Esophagus squamous epithelium (tissue), 5 donors: ENCODE measurements around the gene DISP3. TPM values are rescaled to one million over a fixed set of nuclear protein-coding genes. Genes with fewer than 3 reads are reported as not detected.

Experiments used
- DNase-seq: peaks from one replicate; lab custom pipeline; 2025; lab: John Stamatoyannopoulos, UW
- H3K27ac ChIP-seq, 4 donors: fragments of 200-600 bp; sonication (generic); one replicate each; pipeline ENCODE4 v1.5.1; 2016 to 2019; ENCODE audit warnings: mild to moderate bottlenecking in 1 of 4
- H3K27me3 ChIP-seq, 4 donors: fragments of 200-600 bp; sonication (generic); 1 replicate in 3 of 4; 2 replicates in 1 of 4; pipeline versions ENCODE4 v1.5.1 to v1.6.0; 2017 to 2021; ENCODE audit warnings: antibody characterized with exemption in 1 of 4
- H3K36me3 ChIP-seq, 3 donors: fragments of 200-600 bp; sonication (generic); one replicate each; pipeline ENCODE4 v1.5.1; 2016 to 2019
- H3K4me1 ChIP-seq, 3 donors: fragments of 200-600 bp; sonication (generic); one replicate each; pipeline ENCODE4 v1.5.1; 2017 to 2019
- H3K4me3 ChIP-seq, 4 donors: fragments of 200-600 bp; sonication (generic); 1 replicate in 3 of 4; 2 replicates in 1 of 4; pipeline ENCODE4 v1.5.1; 2016 to 2019; ENCODE audit warnings: mild to moderate bottlenecking in 2 of 4, moderate library complexity in 1 of 4
- H3K9me3 ChIP-seq, 3 donors: fragments of 200-600 bp; sonication (generic); one replicate each; pipeline ENCODE4 v1.5.1; 2016 to 2019
- POLR2A ChIP-seq, 4 donors: fragments of 450-650 bp; IDR thresholded peaks; one replicate each; pipeline ENCODE4 v1.6.1; 2017; ENCODE audit warnings: antibody characterized with exemption in 4 of 4, mild to moderate bottlenecking in 4 of 4, moderate library complexity in 3 of 4
- WGBS, 2 donors: methylation state at CpG; one replicate each; pipeline ENCODE4 v1.1.5; 2018; 5-methylcytosine and 5-hydroxymethylcytosine counted together
- intact Hi-C: fragments of 100-400 bp; cut with DNase I; formaldehyde crosslinking; loops from one replicate; pipeline ENCODE4 v1.15.0; 2022
- total RNA-seq, 4 donors: library from RNA; depleted of rRNA; stranded (reverse); fragments of >200 nt; gene quantifications; one replicate each; pipeline ENCODE4 v1.1.0, GENCODE V29; 2016
- TF ChIP-seq, protein P1 (sequence below), 6 experiments: fragments of 450-650 bp in 4 of 6; fragments of 200-600 bp in 2 of 6; sonication (generic) in 2 of 6; IDR thresholded peaks; one replicate each; pipeline ENCODE4 v1.5.1; 2016 to 2019; ENCODE audit warnings: antibody characterized with exemption in 6 of 6, mild to moderate bottlenecking in 4 of 6, moderate library complexity in 4 of 6
- donor health status: DM: yes; HTN: yes; CAD: no.

DISP3 gene
- total RNA-seq, 4 donors from 2014 or later, result 0.67 TPM; not detected in 3

DNA sequence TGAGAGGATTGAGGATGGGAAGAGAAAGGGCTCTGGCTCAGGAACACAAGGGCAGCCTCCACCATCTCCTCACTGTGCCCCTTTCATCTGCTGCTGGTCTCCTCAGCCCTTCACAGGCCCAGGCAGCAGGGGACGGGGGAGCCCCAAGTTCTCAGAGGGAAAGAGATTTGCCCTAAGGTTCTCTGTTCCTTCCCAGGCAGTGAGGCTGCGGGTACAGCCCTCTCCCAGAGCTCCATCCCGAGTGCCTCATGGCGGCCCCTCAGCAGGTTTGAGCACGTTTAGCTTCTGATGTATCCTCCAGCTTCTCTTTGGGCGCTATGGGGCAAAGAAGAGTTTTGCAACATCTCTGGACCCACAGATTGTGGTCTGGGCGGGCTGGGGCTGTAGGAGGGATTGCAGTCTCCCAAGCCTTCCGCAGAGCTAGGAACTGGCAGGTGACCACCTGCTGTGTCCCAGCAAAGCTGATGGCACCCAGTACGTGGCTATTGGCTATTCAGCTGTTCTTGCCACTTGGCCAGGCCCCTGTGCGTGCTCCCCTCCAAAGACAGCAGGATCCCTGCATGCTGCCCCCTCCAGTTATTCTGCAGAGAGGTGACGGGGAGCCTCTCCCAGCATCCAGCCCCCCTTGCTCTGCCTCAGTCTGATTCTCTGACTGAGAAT is 10.1 kb downstream of the DISP3 start:
- Histone ChIP-seq H3K27ac (no peak overlapping the region), H3K4me3 (no peak overlapping the region), H3K4me1 (no peaks in the 10 kb centered on the region), H3K9me3 (peaks cover 0 to 6% (median 0%) of the 10 kb centered on the region in 3 donors), H3K36me3 (no peaks in the 10 kb centered on the region), H3K27me3 (peaks cover 0 to 91% (median 0%) of the 10 kb centered on the region in 4 donors)
- TF ChIP-seq, protein P1, sequence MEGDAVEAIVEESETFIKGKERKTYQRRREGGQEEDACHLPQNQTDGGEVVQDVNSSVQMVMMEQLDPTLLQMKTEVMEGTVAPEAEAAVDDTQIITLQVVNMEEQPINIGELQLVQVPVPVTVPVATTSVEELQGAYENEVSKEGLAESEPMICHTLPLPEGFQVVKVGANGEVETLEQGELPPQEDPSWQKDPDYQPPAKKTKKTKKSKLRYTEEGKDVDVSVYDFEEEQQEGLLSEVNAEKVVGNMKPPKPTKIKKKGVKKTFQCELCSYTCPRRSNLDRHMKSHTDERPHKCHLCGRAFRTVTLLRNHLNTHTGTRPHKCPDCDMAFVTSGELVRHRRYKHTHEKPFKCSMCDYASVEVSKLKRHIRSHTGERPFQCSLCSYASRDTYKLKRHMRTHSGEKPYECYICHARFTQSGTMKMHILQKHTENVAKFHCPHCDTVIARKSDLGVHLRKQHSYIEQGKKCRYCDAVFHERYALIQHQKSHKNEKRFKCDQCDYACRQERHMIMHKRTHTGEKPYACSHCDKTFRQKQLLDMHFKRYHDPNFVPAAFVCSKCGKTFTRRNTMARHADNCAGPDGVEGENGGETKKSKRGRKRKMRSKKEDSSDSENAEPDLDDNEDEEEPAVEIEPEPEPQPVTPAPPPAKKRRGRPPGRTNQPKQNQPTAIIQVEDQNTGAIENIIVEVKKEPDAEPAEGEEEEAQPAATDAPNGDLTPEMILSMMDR (IDR thresholded peaks at IDR 0.05), result no peak
- no peak for TF ChIP-seq POLR2A (IDR thresholded peaks at IDR 0.05)
- no peak for DNase-seq
- intact Hi-C loops, result no loop called here
- 56 to 72% methylated on average over 2 to 5 of the region's 11 CpGs for WGBS, 2 donors

DNA sequence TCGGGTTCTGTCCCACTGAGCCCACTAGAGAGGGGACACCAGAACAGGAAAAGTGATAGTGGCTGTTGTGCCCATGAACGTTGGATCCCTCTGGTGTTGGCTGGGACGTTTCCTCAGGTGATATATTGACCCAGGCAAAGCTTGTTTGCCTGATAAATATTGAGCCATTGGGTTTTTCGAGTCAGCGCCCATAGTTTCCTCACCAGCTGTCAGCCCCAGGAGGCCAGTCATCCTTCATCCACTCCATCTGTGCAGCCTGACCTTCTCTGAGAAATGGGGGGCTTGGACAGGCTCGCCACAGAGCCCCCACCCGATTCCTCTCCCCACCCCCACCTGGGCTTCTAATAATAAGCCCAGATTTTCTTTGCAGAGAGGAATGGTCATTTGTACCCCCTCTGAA is 13.3 kb downstream of the DISP3 start:
- H3K36me3 ChIP-seq, result no peaks in the 10 kb centered on the region
- WGBS, 2 donors, result 23 to 38% methylated on average over 6 to 7 of the region's 7 CpGs
- H3K4me1 ChIP-seq, result no peaks in the 10 kb centered on the region
- H3K27ac ChIP-seq, result no peak overlapping the region
- H3K9me3 ChIP-seq, result peaks cover 0 to 6% (median 0%) of the 10 kb centered on the region in 3 donors
- no peak for TF ChIP-seq POLR2A (IDR thresholded peaks at IDR 0.05)
- TF ChIP-seq, protein P1 (IDR thresholded peaks at IDR 0.05), result no peak
- H3K4me3 ChIP-seq, result no peak overlapping the region
- intact Hi-C loops, result no loop called here
- no peak for DNase-seq
- peaks cover 0 to 67% (median 0%) of the 10 kb centered on the region in 4 donors for H3K27me3 ChIP-seq

DNA sequence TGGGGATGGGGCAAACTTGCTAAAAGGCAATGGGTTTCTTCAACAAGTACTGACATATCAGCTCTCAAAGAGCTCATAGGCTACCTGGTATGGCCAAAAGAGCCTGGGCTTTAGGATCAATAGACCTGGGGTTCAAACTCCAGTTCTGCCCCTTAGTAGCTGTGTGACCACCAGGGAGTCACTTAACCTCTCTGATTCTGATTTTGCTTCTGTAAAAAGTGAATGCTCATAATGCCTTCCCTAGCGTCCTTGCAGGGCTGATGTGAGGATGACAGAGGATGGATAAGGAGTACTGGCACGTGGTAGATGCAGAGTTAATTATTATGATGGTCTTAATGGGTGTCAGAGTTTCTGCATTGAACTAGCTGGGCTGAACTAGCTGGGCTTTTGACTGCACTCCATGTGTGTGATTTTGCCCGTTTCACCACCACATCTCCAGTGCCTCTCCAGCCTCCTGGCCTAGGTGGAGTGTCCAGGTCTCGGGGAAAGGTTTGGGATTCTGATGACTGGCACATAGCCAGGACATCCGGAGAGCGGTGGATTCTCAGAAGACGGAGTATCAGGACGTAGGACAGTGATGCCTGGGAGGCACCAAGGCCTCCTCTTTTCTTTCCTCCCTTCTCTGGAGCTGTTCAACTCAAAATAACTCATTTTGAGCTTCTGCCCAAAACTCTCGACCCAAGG is 15.2 kb downstream of the DISP3 start:
- Histone ChIP-seq H3K4me3 (no peak overlapping the region), H3K36me3 (no peaks in the 10 kb centered on the region), H3K4me1 (no peaks in the 10 kb centered on the region), H3K27ac (no peak overlapping the region), H3K9me3 (peaks cover 0 to 6% (median 0%) of the 10 kb centered on the region in 3 donors), H3K27me3 (peaks cover 0 to 69% (median 0%) of the 10 kb centered on the region in 4 donors)
- 51 to 70% methylated on average over 4 to 9 of the region's 9 CpGs for WGBS, 2 donors
- no peak for DNase-seq
- intact Hi-C loops, result no loop called here
- TF ChIP-seq POLR2A (IDR thresholded peaks at IDR 0.05), result no peak
- TF ChIP-seq, protein P1 (IDR thresholded peaks at IDR 0.05), result no peak

DNA sequence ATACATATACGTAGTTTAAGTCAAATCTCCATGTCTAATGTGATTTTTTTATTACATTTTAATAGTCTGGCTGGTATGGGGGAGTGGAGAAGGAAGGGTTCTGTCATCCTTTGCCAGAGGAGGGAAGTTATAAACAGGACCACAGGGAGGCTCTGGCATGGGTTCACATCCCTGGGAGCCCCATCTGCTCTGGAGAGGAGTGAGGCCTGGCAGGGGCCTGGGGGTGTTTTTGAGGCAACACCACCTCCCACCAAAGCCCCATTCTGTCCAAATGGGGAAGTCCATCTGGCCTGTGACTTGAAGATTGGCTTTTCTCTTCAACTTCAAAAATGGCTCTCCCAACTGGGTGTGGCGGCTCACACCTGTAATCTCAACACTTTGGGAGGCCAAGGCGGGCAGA is 15.8 kb downstream of the DISP3 start:
- no peak for DNase-seq
- H3K27me3 ChIP-seq, result peaks cover 0 to 69% (median 0%) of the 10 kb centered on the region in 4 donors

More for the DNA sequence above, 15.8 kb downstream of the DISP3 start:
- H3K4me3 ChIP-seq, result no peak overlapping the region
- H3K27ac ChIP-seq, result no peak overlapping the region
- intact Hi-C loops, result no loop called here
- 36 to 72% methylated on average over 1 to 3 of the region's 3 CpGs for WGBS, 2 donors
- H3K36me3 ChIP-seq, result no peaks in the 10 kb centered on the region
- no peak for TF ChIP-seq POLR2A (IDR thresholded peaks at IDR 0.05)
- TF ChIP-seq, protein P1 (IDR thresholded peaks at IDR 0.05), result no peak
- peaks cover 0 to 6% (median 0%) of the 10 kb centered on the region in 3 donors for H3K9me3 ChIP-seq
- H3K4me1 ChIP-seq, result no peaks in the 10 kb centered on the region
